OCI-LY7 (cell line): ENCODE data around the gene CCL15. TPM values are rescaled to one million over a fixed set of nuclear protein-coding genes. Genes with fewer than 3 reads are reported as not detected.

Experiments used
- BruUV-seq: library from RNA; stranded (reverse); fragments of 400-500 nt; replicated peaks from 2 replicates; lab custom pipeline; 2021; lab: Mats Ljungman, UMichigan
- CTCF ChIA-PET: fragments of 300-600 bp; sonication (Branson Sonifier 250); formaldehyde crosslinking; loops from one replicate; lab custom pipeline; 2022; ENCODE audit warnings: antibody characterized with exemption; ENCODE audit not compliant: unreplicated experiment; lab: Charles Lee
- POLR2A ChIA-PET: fragments of 300-600 bp; sonication (Branson Sonifier 250); formaldehyde crosslinking; loops from one replicate; lab custom pipeline; 2022; ENCODE audit warnings: antibody characterized with exemption; lab: Charles Lee
- DNase-seq: peaks from one replicate; pipeline ENCODE4 v3.0.0-alpha.2; 2015; ENCODE audit warnings: low spot score
- H2AFZ ChIP-seq: fragments of 200-600 bp; sonication (generic), shearing (Covaris generic); 2 replicates; pipeline ENCODE4 v1.6.1; 2014; ENCODE audit warnings: mild to moderate bottlenecking, antibody characterized with exemption, low read length, moderate library complexity
- H3K27ac ChIP-seq: fragments of 200-600 bp; sonication (generic); 2 replicates; pipeline ENCODE4 v1.5.1; 2014; ENCODE audit warnings: mixed run types, low read depth, mild to moderate bottlenecking, moderate library complexity, low read length, inconsistent platforms; ENCODE audit not compliant: poor library complexity, severe bottlenecking
- H3K36me3 ChIP-seq: fragments of 200-600 bp; sonication (generic); 2 replicates; pipeline ENCODE4 v1.6.1; 2014; ENCODE audit warnings: mild to moderate bottlenecking, antibody characterized with exemption, low read length, moderate library complexity, mixed read lengths; ENCODE audit not compliant: insufficient read depth
- H3K4me1 ChIP-seq: fragments of 200-600 bp; sonication (generic); 2 replicates; pipeline ENCODE4 v1.5.1; 2014; ENCODE audit warnings: mild to moderate bottlenecking, low read length; ENCODE audit not compliant: insufficient read depth, poor library complexity, severe bottlenecking
- H3K4me2 ChIP-seq: fragments of 200-600 bp; sonication (generic); 2 replicates; pipeline ENCODE4 v1.6.1; 2014; ENCODE audit warnings: mild to moderate bottlenecking, low read length
- H3K4me3 ChIP-seq: fragments of 200-600 bp; sonication (generic); 2 replicates; pipeline ENCODE4 v1.5.1; 2014; ENCODE audit warnings: mild to moderate bottlenecking, low read depth, low read length; ENCODE audit not compliant: poor library complexity, severe bottlenecking
- H3K79me2 ChIP-seq: fragments of 200-600 bp; sonication (generic); 2 replicates; pipeline ENCODE4 v1.6.1; 2016; ENCODE audit warnings: low read depth, mild to moderate bottlenecking, low read length, moderate library complexity, mixed read lengths; ENCODE audit not compliant: insufficient read depth
- H3K9me2 ChIP-seq: fragments of 200-600 bp; sonication (generic); 2 replicates; pipeline ENCODE4 v1.6.1; 2016; ENCODE audit warnings: mild to moderate bottlenecking, low read length, mixed read lengths; ENCODE audit not compliant: insufficient read depth
- H3K9me3 ChIP-seq: fragments of 200-600 bp; sonication (generic); 2 replicates; pipeline ENCODE4 v1.6.1; 2014; ENCODE audit warnings: mild to moderate bottlenecking, mixed run types, low read length, mixed read lengths
- H4K20me1 ChIP-seq: fragments of 200-600 bp; sonication (generic); 2 replicates; pipeline ENCODE4 v1.6.1; 2014; ENCODE audit warnings: mild to moderate bottlenecking, antibody characterized with exemption, low read length, moderate library complexity, mixed read lengths; ENCODE audit not compliant: insufficient read depth
- CTCF ChIP-seq: fragments of 200-600 bp; sonication (generic); conservative IDR thresholded peaks from 2 replicates; pipeline ENCODE4 v1.5.1; 2014; ENCODE audit warnings: mild to moderate bottlenecking, antibody characterized with exemption, low read length, moderate library complexity, mixed read lengths
- EZH2phosphoT487 ChIP-seq: fragments of 200-600 bp; sonication (generic); IDR thresholded peaks from 2 replicates; pipeline ENCODE4 v1.6.1; 2018; ENCODE audit warnings: low read depth, borderline replicate concordance, mild to moderate bottlenecking, mixed run types, antibody characterized with exemption, low read length, moderate library complexity, mixed read lengths
- intact Hi-C: fragments of 100-400 bp; cut with micrococcal nuclease; formaldehyde crosslinking; loops from one replicate; pipeline ENCODE4 v1.10.0; 2022; ENCODE audit not compliant: unreplicated experiment
- total RNA-seq, 2 experiments: library from RNA; depleted of rRNA in 1 of 2; stranded (reverse); fragments of >200 nt in 1 of 2; shearing (Covaris generic) in 1 of 2; gene quantifications; 2 replicates each; pipeline ENCODE4 v1.2.3, GENCODE V29; 2014 to 2022

CCL15 gene
- total RNA-seq, 2 experiments from 2014 or later, result not detected

GRCh38 chr17:36014946-36015345, 13.6 kb upstream of the CCL15 start:
- Histone ChIP-seq H3K9me2 (no peaks in the 10 kb centered on the region), H4K20me1 (no peaks in the 10 kb centered on the region), H3K4me1 (no peaks in the 10 kb centered on the region), H2AFZ (no peak overlapping the region), H3K79me2 (no peaks in the 10 kb centered on the region), H3K4me2 (no peak overlapping the region), H3K4me3 (no peak overlapping the region), H3K36me3 (no peaks in the 10 kb centered on the region), H3K27ac (no peak overlapping the region), H3K9me3 (no peaks in the 10 kb centered on the region)
- POLR2A ChIA-PET, result interaction anchor here (0.8 kb wide), 1 partner anchor 12 kb away, joined by 3 read pairs; no protein-coding TSS in a partner anchor
- no TSS peak for BruUV-seq
- TF ChIP-seq CTCF (no peak), EZH2phosphoT487 (no peak)
- CTCF ChIA-PET, result no interaction called here
- DNase-seq, result no peak
- intact Hi-C loops, result no loop called here

DNA sequence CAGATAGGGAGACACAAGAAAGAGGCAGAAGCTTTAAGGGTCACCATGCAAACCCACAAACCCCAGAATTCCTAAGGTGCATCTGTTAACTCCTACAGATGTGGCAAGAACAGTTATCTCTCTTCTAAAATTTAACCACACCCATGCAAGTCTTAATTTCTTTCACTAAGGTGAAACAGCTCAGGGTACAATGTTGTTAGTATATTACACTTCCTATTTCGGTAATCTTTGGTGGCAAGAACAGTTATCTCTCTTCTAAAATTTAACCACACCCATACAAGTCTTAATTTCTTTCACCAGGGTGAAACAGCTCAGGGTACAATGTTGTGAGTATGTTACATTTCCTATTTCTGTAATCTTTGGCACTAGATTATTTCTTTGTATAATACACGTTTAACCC, 9.8 kb upstream of the CCL15 start:
- Histone ChIP-seq H3K9me2 (no peaks in the 10 kb centered on the region), H3K27ac (no peak overlapping the region), H3K4me2 (no peak overlapping the region), H3K36me3 (no peaks in the 10 kb centered on the region), H3K4me3 (no peak overlapping the region), H4K20me1 (no peaks in the 10 kb centered on the region), H3K9me3 (no peaks in the 10 kb centered on the region), H3K4me1 (no peaks in the 10 kb centered on the region), H3K79me2 (no peaks in the 10 kb centered on the region), H2AFZ (no peak overlapping the region)
- no TSS peak for BruUV-seq
- CTCF ChIA-PET, result no interaction called here
- TF ChIP-seq CTCF (no peak), EZH2phosphoT487 (no peak)
- POLR2A ChIA-PET, result interaction anchor here (0.5 kb wide), 1 partner anchor 477 kb away, joined by 3 read pairs; no protein-coding TSS in a partner anchor
- intact Hi-C loops, result no loop called here
- DNase-seq, result no peak

DNA sequence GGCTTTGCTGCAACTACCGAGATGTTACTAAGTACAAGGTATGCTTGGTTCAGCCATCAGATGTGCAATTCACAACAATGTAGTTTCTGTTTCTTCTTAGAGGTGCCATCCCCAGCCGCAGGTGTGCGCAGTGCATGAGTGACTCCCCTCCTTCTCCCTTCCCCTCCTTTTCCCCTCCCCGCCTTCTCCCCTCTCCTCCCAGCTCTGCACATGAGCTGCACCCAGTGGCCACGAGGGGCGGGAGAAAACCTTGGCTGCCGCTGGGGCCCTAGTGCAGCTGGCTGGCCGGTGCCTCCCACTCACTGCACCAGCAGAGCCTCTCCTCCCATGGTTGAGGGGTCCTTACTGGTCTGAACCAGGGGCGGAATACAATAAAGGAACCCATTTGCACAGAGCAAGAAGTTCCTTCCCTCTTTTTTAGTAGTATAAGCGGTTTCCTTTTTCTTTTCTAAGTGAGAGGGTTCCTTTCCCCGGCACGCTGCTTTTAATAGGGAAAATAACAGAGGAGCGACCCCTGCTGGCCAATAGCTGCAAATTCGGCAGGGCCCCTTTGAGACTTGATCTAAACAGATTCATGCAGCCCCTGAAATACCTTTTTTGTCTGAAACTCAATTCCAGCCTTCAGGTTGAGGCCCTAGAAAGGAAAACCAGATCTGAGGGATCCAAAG, 7.8 kb upstream of the CCL15 start:
- peak; percentile 24 for DNase-seq
- intact Hi-C loops, result no loop called here
- TF ChIP-seq EZH2phosphoT487 (no peak), CTCF (peak; percentile 76)
- H3K4me2 ChIP-seq, result no peak overlapping the region
- no peaks in the 10 kb centered on the region for H3K36me3 ChIP-seq
- no peaks in the 10 kb centered on the region for H4K20me1 ChIP-seq
- H2AFZ ChIP-seq, result no peak overlapping the region
- H3K9me3 ChIP-seq, result no peaks in the 10 kb centered on the region
- ChIA-PET CTCF (no interaction called here), POLR2A (no interaction called here)
- H3K79me2 ChIP-seq, result no peaks in the 10 kb centered on the region
- H3K27ac ChIP-seq, result no peak overlapping the region
- no peak overlapping the region for H3K4me3 ChIP-seq
- no peaks in the 10 kb centered on the region for H3K4me1 ChIP-seq
- no peaks in the 10 kb centered on the region for H3K9me2 ChIP-seq
- no TSS peak for BruUV-seq
